GM19043 (cell line): ENCODE measurements around the gene PRG3.
"Not testable (repeated sequence)": the region's sequence is repeated elsewhere in the genome, so short reads cannot be mapped to it uniquely, and the experiment has no call there.

Experiments
- ATAC-seq: cut with Tn5 transposase; IDR thresholded peaks from one replicate; pipeline ENCODE4 v1.9.1; 2021; ENCODE audit warnings: low read depth; ENCODE audit not compliant: unreplicated experiment

The PRG3 gene

DNA sequence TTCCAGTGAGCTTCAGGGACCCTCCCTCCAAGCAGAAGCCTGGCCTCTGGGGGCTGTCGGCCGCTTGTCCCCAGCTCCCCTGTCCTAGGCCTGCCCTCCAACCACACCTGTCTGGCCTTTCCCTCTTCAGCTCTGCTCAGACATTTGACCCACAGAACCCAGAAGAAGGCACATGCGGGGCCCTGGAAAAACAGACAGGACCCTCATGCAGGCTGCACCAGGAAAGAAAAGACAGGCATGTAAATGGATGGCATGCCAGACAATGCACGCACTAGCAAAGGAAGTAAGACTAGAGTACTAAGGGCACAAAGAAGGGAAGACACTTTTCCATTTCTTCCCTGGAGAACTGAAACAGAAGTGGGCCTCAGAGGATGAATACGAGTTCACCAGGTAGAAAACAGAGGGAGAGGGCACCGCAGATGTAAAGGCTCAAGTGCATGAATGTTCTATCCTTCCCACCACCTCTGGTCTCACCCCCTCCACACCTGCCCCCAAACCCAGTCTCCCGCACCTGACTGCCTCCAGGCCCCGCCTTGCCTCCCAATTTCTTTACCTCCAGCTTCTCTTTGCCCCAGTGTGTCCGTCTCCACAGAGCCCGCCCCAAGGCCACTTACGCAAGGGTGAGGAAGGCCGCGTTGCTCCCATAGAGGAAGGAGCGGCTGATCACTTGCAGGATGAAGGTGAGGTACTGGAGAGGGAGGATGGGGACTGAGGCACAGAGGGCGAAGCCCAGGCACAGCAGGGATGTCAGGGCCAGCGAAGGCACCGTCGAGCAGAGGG lies 28.6 kb upstream of the PRG3 start:
- no peak for ATAC-seq

DNA sequence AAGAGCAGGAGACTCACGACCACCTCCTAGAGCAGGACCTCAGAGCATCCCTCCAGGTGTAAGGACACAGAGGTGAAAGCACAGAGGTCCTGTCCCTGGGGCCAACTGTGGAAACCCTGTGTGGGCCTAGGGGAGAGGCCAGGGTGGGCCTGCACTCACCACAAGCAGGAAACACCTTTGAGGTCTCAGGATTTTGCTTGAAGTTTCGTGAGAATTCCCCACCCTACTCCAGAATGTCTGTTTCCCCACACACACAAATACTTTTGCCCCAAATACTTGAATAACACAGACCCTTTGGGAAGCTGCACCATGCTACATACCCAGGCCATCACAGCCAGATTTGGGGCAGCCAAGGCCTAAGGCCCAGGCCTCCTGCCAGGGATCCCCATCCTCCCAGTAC lies 27.8 kb upstream of the PRG3 start:
- ATAC-seq, result no peak

DNA sequence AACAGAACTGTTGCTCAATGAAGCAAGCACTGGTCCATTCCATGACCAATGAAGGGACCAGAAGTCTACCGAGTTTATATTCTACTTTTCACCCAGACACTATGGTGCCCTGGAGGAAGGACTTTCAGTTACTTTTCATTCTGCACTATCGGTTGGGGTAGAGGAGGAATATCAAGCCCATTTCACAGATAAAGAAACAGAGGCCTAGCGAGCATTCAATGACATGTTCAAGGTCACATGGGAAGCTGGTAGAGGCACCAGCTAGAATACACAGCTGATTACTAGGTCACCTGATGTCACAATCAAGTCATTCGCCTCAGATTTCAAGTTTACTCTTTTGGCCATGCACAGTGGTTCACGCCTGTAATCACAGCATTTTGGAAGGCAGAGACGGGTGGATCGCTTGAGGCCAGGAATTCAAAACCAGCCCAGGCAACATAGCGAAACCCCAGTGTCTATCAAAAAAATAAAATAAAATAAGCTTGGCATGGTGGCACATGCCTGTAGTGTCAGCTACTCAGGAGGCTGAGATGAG lies 27.1 kb upstream of the PRG3 start:
- ATAC-seq, result no peak

DNA sequence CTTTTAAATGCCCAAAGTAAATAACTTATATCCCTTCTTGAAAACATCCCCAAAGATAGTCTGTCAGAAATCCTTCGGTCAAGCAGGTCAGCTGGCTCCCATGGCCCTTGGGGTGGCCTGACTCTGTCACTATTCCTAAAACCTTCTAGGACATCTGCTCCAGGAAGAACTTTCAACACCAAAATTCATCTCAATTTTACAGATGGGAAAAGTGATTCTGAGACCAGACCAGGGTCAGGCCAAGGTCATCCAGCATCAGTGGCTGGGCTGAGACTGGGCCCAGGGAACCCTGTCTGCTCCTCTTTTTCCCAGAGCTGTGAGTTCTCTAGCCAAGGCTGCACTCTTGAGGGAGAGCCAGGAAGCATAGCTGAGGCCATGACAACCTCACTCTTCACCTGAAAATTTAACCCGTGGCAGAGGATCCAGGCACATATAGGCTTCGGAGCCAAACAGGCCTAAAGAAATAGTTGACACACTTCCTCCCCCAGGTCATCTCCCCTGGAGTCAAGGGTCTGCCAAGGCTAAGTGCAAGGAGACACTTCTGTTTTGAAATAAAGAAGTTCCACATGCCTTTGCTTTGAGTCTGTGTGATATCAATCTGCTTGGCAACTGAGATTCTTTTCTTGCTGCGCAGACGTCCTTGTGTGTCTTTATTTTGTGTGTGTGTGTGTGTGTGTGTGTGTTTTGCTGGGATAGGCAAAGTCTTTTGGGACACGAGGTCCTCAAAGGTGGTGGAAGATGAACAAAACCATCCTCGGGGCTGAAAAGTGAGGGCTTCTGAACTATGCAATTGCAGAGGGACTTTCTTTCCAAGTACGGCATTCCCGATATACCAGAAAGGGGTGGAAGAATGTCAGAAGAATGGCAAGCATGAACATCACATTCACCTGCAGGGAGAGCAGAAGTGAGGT lies 26.3 kb upstream of the PRG3 start:
- no peak for ATAC-seq

DNA sequence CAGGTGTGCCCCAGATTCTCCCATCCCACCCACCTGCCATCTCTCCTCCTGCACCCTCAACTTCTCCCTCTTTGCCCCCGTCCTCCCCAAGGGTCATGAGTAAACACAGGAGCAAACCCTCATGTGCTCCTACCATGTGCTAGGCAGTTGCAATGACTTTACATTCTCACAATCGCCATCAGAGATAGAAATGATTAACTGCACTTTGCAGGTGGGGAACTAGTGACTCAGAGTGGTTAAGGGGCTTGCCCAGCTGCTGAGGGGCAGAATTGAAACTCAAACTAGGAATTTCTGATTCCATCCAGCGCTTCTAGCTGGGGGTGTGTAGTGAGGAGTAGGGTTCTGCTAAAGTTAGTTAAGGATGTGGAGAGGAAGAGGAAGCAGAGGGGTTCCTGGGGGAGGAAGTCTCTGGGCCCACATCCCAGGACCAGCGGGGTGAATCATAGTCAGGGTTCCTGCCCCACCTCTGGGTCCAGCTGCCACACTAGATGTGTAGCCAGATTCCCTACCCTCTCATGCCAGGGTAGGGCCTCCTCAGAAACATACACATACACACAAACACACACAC lies 25.5 kb upstream of the PRG3 start:
- peak; percentile 88 for ATAC-seq

DNA sequence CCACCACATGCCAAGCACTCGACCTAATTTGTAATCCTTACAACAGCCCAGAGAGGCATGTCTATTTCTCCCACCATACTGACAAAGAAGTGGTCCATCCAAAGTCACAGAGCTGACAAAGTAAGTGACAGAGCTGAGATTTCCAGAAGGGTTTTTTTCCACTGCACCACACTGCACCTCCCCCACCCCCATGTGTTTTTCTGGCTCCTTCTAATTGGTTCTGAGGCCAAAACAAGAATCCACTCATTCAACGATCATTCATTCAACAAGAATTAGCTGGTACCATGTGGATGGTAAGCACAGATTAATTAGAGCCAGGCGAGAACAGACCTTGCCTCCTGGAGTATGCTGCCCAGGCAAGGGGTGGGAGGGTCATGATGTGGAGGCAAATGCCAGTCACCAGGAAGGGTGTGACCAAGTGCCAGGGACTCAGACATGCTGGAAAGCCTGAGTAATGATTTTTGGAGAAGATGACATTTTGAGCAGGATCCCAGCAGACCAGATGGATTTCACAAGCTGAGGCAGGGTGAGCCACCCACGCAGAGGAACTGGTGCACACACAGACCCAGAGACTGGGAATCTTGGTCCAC lies 24.4 kb upstream of the PRG3 start:
- ATAC-seq, result no peak

DNA sequence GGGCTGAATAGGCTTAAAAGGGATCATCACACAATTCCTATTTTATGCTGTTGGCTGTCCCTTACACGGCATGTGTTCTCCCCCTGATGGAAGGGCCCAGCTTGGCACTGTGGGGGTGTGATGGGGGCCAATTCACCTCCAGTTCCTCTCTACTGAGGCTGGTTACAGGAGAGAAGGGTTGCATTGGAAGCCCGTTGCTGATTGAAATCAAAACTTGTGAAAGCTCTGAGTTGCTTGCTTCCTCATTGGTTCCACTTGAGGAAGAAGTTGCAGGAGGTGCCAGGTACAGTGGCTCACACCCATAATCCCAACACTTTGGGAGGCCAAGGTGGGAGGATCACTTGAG lies 22.8 kb upstream of the PRG3 start:
- no peak for ATAC-seq

DNA sequence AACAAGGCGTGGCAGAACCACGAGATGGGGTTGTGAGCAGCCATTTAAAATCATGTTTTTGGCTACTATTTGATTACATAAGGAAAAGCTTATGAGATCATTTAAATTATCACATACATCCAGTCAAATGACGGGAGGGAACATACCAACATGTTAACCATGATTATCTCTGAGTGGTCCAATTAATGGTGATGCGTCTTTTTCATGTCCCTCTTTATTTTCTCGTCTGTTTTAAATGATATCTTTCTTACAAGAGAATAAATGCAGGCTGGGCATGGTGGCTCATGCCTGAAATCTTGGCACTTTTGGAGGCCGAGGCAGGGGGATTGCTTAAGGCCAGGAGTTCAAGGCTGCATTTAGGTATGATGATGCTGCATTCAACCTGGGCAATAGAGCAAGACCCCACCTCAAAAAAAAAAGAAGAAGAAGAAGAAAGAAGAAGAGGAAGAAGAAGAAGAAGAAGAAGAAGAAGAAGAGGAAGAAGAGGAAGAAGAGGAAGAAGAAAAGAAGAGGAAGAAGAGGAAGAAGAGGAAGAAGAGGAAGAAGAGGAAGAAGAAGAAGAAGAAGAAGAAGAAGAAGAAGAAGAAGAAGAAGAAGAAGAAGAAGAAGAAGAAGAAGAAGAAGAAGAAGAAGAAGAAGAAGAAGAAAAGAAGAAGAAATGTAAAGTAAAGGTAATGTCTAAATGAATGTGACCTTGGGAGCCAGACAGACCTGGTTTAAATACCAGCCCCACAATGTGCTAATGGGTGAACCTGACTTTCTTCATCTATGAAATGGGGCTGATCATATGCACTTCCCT lies 22.3 kb upstream of the PRG3 start:
- ATAC-seq, result not testable (repeated sequence)

DNA sequence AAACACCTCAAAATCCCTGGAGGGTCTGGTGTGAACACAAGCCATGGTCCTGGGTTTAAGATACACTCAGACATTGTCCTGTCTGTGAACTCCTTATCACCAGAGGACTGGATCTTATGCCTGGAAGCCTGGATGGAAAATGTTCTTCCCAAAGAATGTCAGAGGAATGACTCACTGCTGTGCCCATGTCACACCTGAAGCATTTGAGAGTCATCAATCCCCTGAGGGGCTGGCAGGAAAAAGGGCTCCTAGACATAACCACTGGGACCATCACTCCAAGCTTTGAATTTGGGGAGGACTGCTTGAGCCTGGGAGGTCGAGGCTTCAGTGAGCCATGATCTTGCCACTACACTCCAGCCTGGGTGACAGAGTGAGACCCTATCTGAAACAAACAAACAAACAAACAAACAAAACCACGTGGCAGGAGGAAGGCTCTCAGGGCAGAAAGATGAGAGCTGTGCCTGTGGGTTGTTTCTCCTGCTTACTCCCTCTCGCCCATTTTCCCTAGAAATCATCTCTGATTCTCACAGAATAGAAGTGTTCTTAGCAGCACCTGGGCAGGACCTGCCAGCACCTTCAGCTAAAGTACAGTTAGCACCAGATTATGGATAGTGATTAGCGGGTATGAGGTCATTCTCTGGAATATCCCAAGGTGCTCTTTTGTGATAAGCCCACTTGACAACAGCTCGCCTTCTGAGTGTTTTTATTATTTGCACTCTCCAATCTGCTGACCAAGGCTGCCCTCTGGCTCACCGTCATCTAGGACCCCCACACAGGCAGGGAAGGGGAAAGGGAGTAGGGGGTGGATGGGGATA lies 21.4 kb upstream of the PRG3 start:
- no peak for ATAC-seq

DNA sequence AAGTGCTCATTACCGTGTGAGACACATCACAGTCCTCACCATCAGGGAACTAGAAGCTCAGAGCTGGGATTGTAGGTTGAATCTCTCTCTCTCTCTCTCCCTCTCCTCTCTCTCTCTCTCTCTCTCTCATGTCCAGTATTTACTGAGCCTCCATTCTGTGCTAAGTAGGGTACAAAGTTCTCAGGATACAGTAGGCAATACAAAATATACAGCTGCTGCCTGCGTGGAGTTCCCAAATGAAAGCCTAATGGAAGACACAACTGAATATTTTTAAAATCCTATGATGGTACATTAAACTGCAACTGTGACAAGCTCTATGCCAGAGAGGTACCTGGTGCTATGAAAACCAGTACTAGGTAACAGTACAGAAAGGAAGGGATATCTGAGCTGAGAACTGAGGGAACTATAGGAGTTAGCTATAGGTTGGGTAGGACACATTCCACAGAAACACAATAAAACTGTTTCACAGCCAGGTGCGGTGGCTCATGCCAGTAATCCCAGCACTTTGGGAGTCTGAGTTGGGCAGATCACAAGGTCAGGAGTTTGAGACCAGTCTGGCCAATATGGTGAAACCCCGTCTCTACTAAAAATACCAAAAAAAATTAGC lies 19.1 kb upstream of the PRG3 start:
- ATAC-seq, result no peak

DNA sequence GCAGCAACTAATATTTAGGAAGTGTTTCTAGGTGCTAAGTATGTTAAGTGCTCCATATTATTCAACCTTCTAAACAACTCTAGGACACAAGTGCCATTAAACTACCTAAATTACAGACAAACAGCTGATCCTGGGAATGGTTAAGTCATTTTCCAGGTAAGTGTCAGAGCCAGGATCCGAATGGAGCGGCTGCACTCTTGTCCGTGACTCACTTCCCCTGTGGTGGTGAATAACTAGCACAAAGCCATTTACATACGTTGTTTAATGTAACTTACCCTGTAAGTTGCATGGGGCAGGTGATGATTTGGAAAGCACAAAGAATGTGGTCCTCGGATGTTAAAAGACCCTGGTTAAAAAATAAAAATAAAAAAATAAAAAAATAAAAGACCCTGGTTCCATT lies 18.3 kb upstream of the PRG3 start:
- ATAC-seq, result no peak

DNA sequence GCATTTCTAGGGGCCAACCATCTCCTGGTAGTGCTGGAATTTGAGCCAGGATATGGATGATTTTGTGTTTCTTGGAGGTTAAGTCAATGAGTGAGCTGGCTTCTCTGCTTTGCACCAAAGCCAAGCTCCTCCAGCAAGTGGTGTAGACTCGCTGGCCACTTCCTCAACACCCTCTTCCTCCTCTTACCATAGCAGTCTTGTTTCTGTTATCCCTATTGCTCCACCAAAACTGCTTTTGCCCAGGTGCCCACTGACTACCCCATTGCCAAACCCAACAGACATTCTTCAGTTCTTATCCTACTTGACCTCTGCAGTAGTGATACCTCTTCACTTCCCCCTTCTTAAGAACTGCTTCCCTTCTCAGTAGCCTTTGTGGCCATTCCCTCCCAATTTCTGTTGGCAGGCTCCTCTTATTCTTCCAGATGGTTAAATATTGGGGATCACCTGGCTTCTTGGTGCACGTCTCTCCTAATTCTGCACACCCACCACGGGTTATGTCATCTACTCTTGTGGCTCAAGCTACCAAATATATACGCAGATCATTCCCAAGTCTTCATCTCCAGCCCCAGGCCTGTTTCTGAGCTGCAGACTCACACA lies 16.5 kb upstream of the PRG3 start:
- ATAC-seq, result no peak

DNA sequence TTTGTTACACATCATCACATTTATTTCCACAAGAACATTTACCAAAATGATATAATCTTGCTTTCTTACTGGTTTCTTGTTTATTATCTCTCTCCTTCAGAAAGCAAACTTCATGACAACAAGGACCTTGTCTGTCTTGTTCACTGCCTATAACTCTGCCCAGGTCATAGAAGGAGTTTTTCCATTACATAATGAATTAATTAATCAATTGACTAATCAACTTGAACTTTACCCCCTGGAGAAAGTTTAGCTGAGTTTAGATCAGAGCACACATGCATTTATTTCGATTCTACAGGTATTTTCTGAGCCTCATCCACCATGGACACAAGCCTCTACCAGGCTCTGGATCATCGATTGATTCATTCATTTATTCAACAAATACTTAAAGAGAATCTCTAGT lies 15.8 kb upstream of the PRG3 start:
- no peak for ATAC-seq

DNA sequence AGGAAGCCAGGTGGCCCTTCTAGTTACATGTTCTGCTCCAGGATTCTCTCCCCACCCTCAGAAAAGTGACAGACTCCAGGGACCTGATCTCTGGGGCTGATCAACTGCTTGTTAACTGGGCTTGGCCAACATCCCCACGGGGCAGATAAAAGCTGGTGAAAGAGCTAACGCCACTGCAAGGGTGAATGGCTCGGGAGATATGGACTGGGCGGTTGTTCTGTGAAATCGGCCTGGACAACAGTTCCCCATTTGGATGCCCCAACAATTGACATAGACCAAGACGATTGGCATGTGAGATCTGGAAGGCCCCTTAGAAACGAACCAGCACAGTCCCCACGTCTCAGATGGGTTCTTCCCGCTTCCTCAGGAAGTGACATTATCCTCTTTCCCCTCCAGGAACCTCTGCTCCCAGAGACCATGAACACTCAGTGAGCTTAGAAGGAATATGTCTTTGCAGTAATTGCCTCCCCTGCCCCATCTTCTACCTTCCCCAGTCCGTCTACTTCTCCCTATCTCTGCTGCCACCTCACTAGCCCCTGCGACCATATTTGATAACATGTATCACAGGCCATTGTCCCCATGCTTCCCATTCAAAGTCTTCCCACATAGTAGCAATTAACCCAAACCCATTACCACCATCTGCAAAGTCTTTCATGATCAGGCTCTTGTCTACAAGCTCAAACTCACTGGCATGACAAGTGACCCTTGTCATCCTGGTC lies 15.1 kb upstream of the PRG3 start:
- no peak for ATAC-seq

DNA sequence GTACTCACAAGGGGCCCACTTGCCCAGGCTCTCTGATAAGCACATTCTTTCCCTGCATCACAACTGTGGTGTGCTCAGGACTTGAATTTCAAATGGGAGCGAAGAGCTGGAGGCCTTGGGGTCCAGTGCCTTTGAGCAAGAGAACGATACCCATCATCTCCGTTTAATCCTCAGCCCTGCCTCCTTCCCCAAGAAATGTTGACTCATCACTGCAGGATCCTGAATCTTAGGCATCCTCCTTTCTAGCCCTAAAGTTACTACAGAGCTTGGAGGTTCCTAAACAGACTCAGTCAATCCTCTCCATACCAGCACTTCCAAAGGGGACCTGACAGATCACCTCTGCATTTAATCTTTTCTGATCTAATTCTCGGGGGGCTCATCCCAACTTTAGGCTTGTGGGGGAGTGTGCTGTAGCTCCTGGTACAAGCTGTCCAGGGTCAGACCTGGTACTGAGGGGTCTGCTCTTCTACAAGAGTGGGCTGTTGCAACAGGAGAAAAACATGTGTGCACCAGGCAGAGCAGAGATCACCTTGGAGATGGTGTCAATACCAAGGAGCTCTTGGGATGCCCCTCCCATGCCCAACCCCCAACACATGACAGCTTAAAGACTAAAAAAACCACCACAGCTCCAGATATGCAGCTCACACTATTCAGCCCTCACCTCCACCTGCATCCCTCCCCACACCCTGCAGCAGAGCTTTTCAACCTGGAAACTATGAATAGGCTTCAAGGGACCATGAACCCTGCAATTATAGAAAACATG lies 13.4 kb upstream of the PRG3 start:
- no peak for ATAC-seq

DNA sequence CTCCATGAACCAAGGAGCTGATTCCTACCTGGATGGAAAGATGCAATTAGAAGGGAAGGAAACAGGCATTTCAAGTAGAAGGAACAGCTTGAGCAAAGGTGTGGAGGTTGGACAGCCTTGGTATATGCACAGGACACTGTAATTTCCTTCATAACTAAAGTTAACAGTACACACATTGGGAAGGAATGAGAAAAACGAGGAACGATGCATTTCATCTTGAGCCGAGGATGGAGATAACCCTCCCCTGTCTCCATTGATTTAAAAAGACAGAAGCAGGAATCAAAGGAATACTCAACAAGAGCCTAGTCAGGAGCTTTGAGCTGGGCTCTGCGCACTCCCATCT lies 11.8 kb upstream of the PRG3 start:
- ATAC-seq, result no peak

DNA sequence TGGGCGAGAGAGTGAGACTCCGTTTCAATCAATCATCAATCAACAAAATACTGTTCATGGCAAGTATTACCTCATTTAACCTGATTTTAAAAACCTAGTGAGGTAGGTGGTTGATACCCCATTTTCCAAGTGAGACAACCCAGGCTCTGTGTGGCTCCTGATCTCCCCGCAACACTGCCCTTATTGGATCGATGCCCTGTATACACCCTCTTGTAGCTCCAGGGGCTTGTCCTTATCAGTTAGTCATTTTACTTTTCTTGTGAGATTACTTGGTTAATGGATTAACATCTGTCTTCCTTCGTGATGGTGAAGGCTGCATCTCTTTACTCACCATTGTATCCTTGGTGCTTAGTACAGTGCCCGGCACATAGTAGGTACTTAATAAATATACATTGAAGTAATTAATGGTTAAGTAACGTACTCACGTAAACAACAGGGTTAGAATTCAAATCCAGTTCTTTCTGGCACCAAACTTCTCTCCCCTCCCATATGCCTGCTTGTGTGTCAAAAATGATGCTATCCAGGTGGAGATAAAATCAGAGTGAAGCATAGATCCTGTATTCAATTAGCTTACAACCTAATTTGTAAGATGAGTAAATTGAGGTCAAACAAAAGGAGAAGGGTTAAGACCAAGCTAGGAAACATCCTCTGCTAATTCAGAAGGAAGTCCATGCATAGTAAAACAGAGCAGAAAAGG lies 11.3 kb upstream of the PRG3 start:
- ATAC-seq, result no peak
